ENCODE measurements around the gene FAM131B.

Gene FAM131B

GRCh38 chr7:143388491-143389101 lies 26.1 kb upstream of the FAM131B start:
- DNase-seq: no peak
- no peaks in the 10 kb centered on the region for H3K27me3 ChIP-seq (replicated peaks; ENCODE audit: control insufficient read depth, insufficient read depth, low read length, poor library complexity, severe bottlenecking)
- H3K9me3 ChIP-seq (ENCODE audit: control insufficient read depth, low read length): no peaks in the 10 kb centered on the region
- H3K27ac ChIP-seq (ENCODE audit: insufficient read depth, low read length, poor library complexity, severe bottlenecking): no peak overlapping the region
- H3K4me1 ChIP-seq (ENCODE audit: control insufficient read depth, insufficient read depth, low read length, poor library complexity, severe bottlenecking): peaks cover 33% of the 10 kb centered on the region
- peaks cover 63% of the 10 kb centered on the region for H3K36me3 ChIP-seq (ENCODE audit: control insufficient read depth, insufficient read depth, low read length)
- H3K4me3 ChIP-seq (ENCODE audit: insufficient read depth, low read depth, low read length, poor library complexity, severe bottlenecking): no peak overlapping the region

- Histone ChIP-seq H3K4me3 (ENCODE audit: insufficient read depth, low read depth, low read length, poor library complexity, severe bottlenecking) (no peak overlapping the region), H3K27me3 (replicated peaks; ENCODE audit: control insufficient read depth, insufficient read depth, low read length, poor library complexity, severe bottlenecking) (no peaks in the 10 kb centered on the region), H3K9me3 (ENCODE audit: control insufficient read depth, low read length) (no peaks in the 10 kb centered on the region), H3K36me3 (ENCODE audit: control insufficient read depth, insufficient read depth, low read length) (peaks cover 59% of the 10 kb centered on the region), H3K4me1 (ENCODE audit: control insufficient read depth, insufficient read depth, low read length, poor library complexity, severe bottlenecking) (peaks cover 33% of the 10 kb centered on the region), H3K27ac (ENCODE audit: insufficient read depth, low read length, poor library complexity, severe bottlenecking) (peak overlapping the region; percentile 11)
- DNase-seq: no peak
Measured at GRCh38 chr7:143388051-143388450, 25.5 kb upstream of the FAM131B start.

GRCh38 chr7:143387156-143387975 lies 24.9 kb upstream of the FAM131B start:
- Histone ChIP-seq H3K27me3 (replicated peaks; ENCODE audit: control insufficient read depth, insufficient read depth, low read length, poor library complexity, severe bottlenecking) (no peaks in the 10 kb centered on the region), H3K27ac (ENCODE audit: insufficient read depth, low read length, poor library complexity, severe bottlenecking) (peak overlapping the region; percentile 11), H3K9me3 (ENCODE audit: control insufficient read depth, low read length) (no peaks in the 10 kb centered on the region), H3K4me3 (ENCODE audit: insufficient read depth, low read depth, low read length, poor library complexity, severe bottlenecking) (no peak overlapping the region), H3K4me1 (ENCODE audit: control insufficient read depth, insufficient read depth, low read length, poor library complexity, severe bottlenecking) (peaks cover 37% of the 10 kb centered on the region), H3K36me3 (ENCODE audit: control insufficient read depth, insufficient read depth, low read length) (peaks cover 54% of the 10 kb centered on the region)
- no peak for DNase-seq

DNA sequence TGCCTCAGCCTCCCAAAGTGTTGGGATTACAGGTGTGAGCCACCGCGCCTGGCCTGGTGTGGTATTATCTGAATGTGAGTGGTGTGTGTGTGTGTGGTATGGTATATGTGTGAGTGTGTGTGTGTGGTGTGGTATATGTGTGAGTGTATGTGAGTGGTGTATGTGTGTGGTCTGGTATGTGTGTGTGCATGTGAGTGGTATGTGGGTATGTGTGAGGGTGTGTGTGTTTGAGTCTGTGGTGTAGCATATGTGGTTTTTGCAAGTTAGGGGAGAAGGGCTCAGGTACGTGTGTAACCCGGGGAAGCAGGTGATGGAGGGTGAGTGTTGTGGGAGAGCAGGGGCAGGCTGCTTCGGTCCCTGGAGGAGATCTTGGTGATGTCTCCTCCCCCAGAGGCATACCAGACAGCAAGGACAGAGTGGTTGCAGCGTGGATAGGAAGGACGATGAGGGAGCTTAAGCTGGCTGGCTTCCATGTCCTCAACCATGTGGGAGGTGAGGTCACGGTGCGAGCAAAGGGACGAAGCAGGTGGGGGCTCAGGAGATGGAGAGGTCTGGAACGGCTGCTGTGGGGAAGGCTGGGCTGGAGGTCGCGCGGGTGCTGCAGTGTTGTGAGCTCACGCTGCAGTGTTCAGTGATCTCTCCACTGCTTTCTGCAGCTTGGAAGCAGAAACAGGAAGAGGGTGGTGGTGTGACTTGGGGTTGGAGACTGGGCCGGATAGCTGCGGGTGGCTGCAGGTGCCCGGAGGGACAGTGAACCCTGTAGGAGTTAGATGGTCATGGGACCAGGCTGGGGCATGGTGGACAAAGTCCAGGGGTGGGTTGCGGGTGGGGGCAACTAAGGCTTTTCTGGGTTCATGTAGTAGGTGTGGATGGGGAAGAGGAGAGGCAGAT lies 23.6 kb upstream of the FAM131B start:
- H3K9me3 ChIP-seq (ENCODE audit: control insufficient read depth, low read length): no peaks in the 10 kb centered on the region
- H3K27me3 ChIP-seq (replicated peaks; ENCODE audit: control insufficient read depth, insufficient read depth, low read length, poor library complexity, severe bottlenecking): no peaks in the 10 kb centered on the region
- peaks cover 40% of the 10 kb centered on the region for H3K4me1 ChIP-seq (ENCODE audit: control insufficient read depth, insufficient read depth, low read length, poor library complexity, severe bottlenecking)
- DNase-seq: peak in 2 of 3 donors; percentile 18 to 24
- peaks cover 42% of the 10 kb centered on the region for H3K36me3 ChIP-seq (ENCODE audit: control insufficient read depth, insufficient read depth, low read length)
- peak overlapping the region; percentile 5 for H3K4me3 ChIP-seq (ENCODE audit: insufficient read depth, low read depth, low read length, poor library complexity, severe bottlenecking)
- H3K27ac ChIP-seq (ENCODE audit: insufficient read depth, low read length, poor library complexity, severe bottlenecking): peak overlapping the region; percentile 40

- Histone ChIP-seq H3K27me3 (replicated peaks; ENCODE audit: control insufficient read depth, insufficient read depth, low read length, poor library complexity, severe bottlenecking) (no peaks in the 10 kb centered on the region), H3K9me3 (ENCODE audit: control insufficient read depth, low read length) (no peaks in the 10 kb centered on the region), H3K27ac (ENCODE audit: insufficient read depth, low read length, poor library complexity, severe bottlenecking) (no peak overlapping the region), H3K36me3 (ENCODE audit: control insufficient read depth, insufficient read depth, low read length) (peaks cover 31% of the 10 kb centered on the region), H3K4me3 (ENCODE audit: insufficient read depth, low read depth, low read length, poor library complexity, severe bottlenecking) (no peak overlapping the region), H3K4me1 (ENCODE audit: control insufficient read depth, insufficient read depth, low read length, poor library complexity, severe bottlenecking) (peaks cover 40% of the 10 kb centered on the region)
- no peak for DNase-seq
Measured at GRCh38 chr7:143384661-143385631, 22.4 kb upstream of the FAM131B start.

- no peak for DNase-seq
- peaks cover 48% of the 10 kb centered on the region for H3K4me1 ChIP-seq (ENCODE audit: control insufficient read depth, insufficient read depth, low read length, poor library complexity, severe bottlenecking)
- peaks cover 23% of the 10 kb centered on the region for H3K36me3 ChIP-seq (ENCODE audit: control insufficient read depth, insufficient read depth, low read length)
Measured at GRCh38 chr7:143384148-143384547, 21.6 kb upstream of the FAM131B start.

DNA sequence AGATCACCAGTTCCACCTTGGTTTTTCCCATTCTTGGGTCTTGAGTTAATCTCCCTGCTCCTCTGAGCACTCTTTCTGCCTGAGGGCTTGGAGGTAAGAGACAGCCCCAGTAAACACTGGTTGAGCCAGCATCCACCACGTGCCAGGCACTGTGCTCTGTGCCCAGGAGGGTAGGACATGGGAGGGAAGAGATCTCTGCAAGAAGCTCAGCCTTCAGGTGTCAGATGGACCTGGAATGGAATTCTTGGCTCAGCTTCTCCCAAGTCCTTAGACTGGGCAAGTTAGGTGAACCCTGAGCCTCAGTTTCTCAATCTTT lies 21.1 kb upstream of the FAM131B start:
- peaks cover 18% of the 10 kb centered on the region for H3K36me3 ChIP-seq (ENCODE audit: control insufficient read depth, insufficient read depth, low read length)
- H3K4me3 ChIP-seq (ENCODE audit: insufficient read depth, low read depth, low read length, poor library complexity, severe bottlenecking): no peak overlapping the region
- no peaks in the 10 kb centered on the region for H3K9me3 ChIP-seq (ENCODE audit: control insufficient read depth, low read length)
- DNase-seq: no peak
- peaks cover 51% of the 10 kb centered on the region for H3K4me1 ChIP-seq (ENCODE audit: control insufficient read depth, insufficient read depth, low read length, poor library complexity, severe bottlenecking)
- H3K27ac ChIP-seq (ENCODE audit: insufficient read depth, low read length, poor library complexity, severe bottlenecking): peak overlapping the region; percentile 22
- no peaks in the 10 kb centered on the region for H3K27me3 ChIP-seq (replicated peaks; ENCODE audit: control insufficient read depth, insufficient read depth, low read length, poor library complexity, severe bottlenecking)

More at GRCh38 chr7:143384148-143384547, 21.6 kb upstream of the FAM131B start:
- Histone ChIP-seq H3K9me3 (ENCODE audit: control insufficient read depth, low read length) (no peaks in the 10 kb centered on the region), H3K27me3 (replicated peaks; ENCODE audit: control insufficient read depth, insufficient read depth, low read length, poor library complexity, severe bottlenecking) (no peaks in the 10 kb centered on the region), H3K4me3 (ENCODE audit: insufficient read depth, low read depth, low read length, poor library complexity, severe bottlenecking) (no peak overlapping the region), H3K27ac (ENCODE audit: insufficient read depth, low read length, poor library complexity, severe bottlenecking) (peak overlapping the region; percentile 22)

DNA sequence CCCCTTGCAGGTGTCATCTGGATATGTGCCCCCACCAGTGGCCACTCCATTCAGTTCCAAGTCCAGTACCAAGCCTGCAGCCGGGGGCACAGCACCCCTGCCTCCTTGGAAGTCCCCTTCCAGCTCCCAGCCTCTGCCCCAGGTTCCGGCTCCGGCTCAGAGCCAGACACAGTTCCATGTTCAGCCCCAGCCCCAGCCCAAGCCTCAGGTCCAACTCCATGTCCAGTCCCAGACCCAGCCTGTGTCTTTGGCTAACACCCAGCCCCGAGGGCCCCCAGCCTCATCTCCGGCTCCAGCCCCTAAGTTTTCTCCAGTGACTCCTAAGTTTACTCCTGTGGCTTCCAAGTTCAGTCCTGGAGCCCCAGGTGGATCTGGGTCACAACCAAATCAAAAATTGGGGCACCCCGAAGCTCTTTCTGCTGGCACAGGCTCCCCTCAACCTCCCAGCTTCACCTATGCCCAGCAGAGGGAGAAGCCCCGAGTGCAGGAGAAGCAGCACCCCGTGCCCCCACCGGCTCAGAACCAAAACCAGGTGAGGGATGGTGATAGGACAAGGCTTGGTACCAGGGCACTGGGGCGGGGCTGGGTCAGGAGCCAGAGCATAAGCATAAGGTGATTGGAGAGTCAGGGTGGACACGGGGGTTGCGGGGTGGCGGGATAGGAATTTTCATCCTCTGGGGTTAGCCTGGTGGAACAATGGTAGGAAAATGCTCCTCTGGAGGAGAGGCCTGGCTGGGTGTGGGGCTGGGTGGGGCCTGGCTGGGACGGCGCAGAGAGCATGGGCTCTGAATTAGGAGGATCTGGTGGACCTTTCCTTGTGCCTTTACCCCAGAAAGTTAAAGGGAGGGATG lies 20.5 kb upstream of the FAM131B start:
- H3K4me3 ChIP-seq (ENCODE audit: insufficient read depth, low read depth, low read length, poor library complexity, severe bottlenecking): peak overlapping the region; percentile 100
- peaks cover 12% of the 10 kb centered on the region for H3K36me3 ChIP-seq (ENCODE audit: control insufficient read depth, insufficient read depth, low read length)
- no peak for DNase-seq
- peaks cover 51% of the 10 kb centered on the region for H3K4me1 ChIP-seq (ENCODE audit: control insufficient read depth, insufficient read depth, low read length, poor library complexity, severe bottlenecking)
- H3K27me3 ChIP-seq (replicated peaks; ENCODE audit: control insufficient read depth, insufficient read depth, low read length, poor library complexity, severe bottlenecking): no peaks in the 10 kb centered on the region
- no peaks in the 10 kb centered on the region for H3K9me3 ChIP-seq (ENCODE audit: control insufficient read depth, low read length)
- H3K27ac ChIP-seq (ENCODE audit: insufficient read depth, low read length, poor library complexity, severe bottlenecking): peak overlapping the region; percentile 98
